Adipocyte (in vitro differentiated cells): Measurements from ENCODE around the gene MYL1.

Experiments
- DNase-seq: peaks from one replicate; pipeline ENCODE4 v3.0.0-alpha.2; 2015; ENCODE audit warnings: low read depth
- H3K27me3 ChIP-seq: replicated peaks from 2 replicates; pipeline ENCODE4 v1.7.0; 2013; ENCODE audit warnings: mild to moderate bottlenecking, low read length, moderate library complexity; ENCODE audit not compliant: control insufficient read depth, insufficient read depth
- H3K36me3 ChIP-seq: 2 replicates; pipeline ENCODE4 v1.7.0; 2013; ENCODE audit warnings: low read length, mild to moderate bottlenecking, moderate library complexity; ENCODE audit not compliant: control insufficient read depth, insufficient read depth, severe bottlenecking
- H3K4me1 ChIP-seq: 2 replicates; pipeline ENCODE4 v1.7.0; 2013; ENCODE audit warnings: mild to moderate bottlenecking, low read length, moderate library complexity; ENCODE audit not compliant: control insufficient read depth, insufficient read depth
- H3K4me3 ChIP-seq: 2 replicates; pipeline ENCODE4 v1.7.0; 2013; ENCODE audit warnings: mild to moderate bottlenecking, low read length, moderate library complexity
- H3K9ac ChIP-seq: 2 replicates; pipeline ENCODE4 v1.7.0; 2013; ENCODE audit warnings: mild to moderate bottlenecking, low read length, moderate library complexity
- H3K9me3 ChIP-seq: 2 replicates; pipeline ENCODE4 v1.7.0; 2013; ENCODE audit warnings: mild to moderate bottlenecking, low read length, moderate library complexity; ENCODE audit not compliant: control insufficient read depth

MYL1 gene

DNA sequence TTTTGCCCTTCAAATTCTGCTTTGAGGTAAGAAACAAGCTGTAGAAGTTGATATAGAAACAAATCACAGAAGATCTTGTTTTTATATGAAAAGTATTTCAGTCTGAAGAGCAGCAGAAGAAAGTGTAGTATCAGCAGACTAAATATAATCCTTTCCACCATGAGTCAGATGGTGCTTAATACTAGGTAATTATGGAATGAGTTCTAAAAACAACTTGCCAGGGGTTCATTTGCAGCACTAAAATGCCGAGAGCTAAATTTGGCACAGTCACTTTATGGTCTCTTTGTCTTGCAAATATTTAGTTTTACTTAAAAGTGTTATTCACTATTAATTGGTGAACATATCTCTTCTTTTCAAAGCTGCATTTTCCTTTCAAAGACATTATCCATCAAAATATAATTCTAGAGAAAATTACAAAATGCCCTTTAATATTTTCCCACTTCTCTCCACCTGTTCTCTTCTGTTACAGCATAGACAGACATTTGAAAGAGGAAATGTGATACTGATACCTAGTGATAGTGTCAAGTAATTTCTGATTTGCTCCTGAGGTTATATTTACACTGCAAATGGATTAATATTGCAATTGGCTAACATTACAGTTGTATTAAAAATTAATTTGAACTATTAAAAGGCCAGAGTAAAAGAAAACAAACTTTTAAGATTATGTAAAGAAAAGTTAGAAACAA, 5.3 kb downstream of the MYL1 start:
- no peaks in the 10 kb centered on the region for H3K4me1 ChIP-seq
- H3K4me3 ChIP-seq = no peak overlapping the region
- H3K36me3 ChIP-seq = no peaks in the 10 kb centered on the region
- no peaks in the 10 kb centered on the region for H3K9me3 ChIP-seq
- no peaks in the 10 kb centered on the region for H3K27me3 ChIP-seq
- no peak overlapping the region for H3K9ac ChIP-seq
- no peak for DNase-seq

DNA sequence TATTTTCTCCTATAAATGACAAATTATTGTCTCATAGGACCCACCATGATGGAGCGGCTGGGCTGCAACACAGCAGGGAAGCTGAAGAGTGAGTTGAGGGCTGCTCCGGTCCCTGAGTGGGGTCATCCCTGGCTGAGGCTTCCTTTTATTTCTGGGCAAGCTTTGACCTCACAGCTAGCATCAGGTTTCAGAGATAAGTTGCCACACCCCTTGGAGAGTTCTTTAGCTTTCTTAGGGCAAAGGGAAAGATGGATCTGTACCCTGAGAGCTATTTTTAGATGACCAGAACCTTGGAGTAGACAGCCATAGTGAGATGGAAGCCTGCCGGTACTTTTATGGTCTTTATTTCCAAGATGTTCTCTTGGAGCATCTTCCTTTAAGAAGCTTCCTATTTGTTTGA, 11.5 kb downstream of the MYL1 start:
- Histone ChIP-seq H3K9ac (no peak overlapping the region), H3K4me3 (no peak overlapping the region), H3K27me3 (no peaks in the 10 kb centered on the region), H3K9me3 (no peaks in the 10 kb centered on the region), H3K36me3 (no peaks in the 10 kb centered on the region), H3K4me1 (no peaks in the 10 kb centered on the region)
- DNase-seq = no peak

DNA sequence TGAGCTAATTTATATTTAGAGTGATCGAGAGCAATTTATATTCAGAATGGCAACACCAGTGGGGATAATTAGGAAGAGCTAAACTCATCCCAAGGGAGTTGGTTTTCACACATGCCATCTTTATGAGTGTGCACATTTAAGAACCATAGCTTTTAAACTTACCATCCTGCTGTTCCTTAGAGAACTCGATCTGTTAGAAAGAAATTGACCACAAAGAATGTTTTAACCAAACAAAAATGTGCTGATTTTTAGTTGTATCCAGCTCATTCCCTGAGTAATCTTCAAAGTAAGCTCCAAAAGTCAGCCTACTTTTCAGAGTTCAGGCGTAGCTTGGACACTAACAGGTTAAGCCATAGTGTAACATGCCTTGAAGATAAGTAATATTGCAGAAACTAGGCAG, 12.6 kb downstream of the MYL1 start:
- Histone ChIP-seq H3K4me3 (no peak overlapping the region), H3K4me1 (no peaks in the 10 kb centered on the region), H3K9me3 (no peaks in the 10 kb centered on the region), H3K9ac (no peak overlapping the region), H3K27me3 (no peaks in the 10 kb centered on the region), H3K36me3 (no peaks in the 10 kb centered on the region)
- peak; percentile 6 for DNase-seq

DNA sequence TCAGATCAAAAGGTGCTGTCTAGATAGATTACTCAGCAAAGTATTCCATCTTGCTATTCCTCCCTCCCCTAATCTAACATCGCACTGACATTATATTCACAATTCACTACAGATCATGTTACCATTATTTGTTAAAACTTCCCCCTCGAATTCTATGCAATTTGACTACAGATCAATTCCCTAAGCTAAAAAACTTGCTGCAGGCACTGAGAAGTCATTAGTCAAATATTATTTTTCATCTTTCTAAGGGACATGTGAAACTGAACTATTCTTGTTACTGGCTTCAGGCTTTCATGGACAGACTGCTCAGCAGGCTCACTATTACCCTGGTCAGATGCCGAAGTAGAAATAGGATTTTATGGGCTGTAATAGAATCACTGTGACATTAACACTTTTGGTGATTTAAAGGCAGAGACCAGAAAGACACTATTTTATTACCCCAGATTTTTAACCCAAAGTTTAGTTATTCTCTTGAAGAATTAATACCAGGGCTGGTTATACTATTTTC, 15.1 kb downstream of the MYL1 start:
- H3K4me3 ChIP-seq = no peak overlapping the region
- H3K4me1 ChIP-seq = no peaks in the 10 kb centered on the region
- no peaks in the 10 kb centered on the region for H3K27me3 ChIP-seq
- H3K9ac ChIP-seq = no peak overlapping the region
- no peaks in the 10 kb centered on the region for H3K9me3 ChIP-seq
- no peaks in the 10 kb centered on the region for H3K36me3 ChIP-seq
- DNase-seq = no peak

DNA sequence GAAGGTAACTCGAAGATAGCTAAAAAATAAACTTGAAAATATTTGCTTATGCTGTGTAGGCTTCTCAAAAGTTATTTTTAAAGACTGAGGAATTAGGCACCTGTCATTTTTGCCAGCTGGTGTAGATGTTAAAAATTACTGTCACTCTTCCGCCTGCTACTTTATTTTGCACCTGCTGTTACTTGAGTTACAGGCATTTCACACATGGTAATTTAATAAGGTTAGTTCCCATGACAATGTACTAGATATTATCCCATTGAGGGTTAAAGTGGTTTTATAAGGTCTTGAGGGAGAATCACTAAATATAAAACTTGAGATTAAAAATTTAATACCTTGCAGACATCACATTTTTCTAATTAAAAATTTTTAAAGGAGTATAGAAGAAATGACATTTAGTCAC, 26.6 kb downstream of the MYL1 start:
- peaks cover 7% of the 10 kb centered on the region for H3K9me3 ChIP-seq
- no peak overlapping the region for H3K4me3 ChIP-seq
- no peaks in the 10 kb centered on the region for H3K27me3 ChIP-seq
- H3K36me3 ChIP-seq = no peaks in the 10 kb centered on the region
- no peak overlapping the region for H3K9ac ChIP-seq
- DNase-seq = no peak
- H3K4me1 ChIP-seq = no peaks in the 10 kb centered on the region

DNA sequence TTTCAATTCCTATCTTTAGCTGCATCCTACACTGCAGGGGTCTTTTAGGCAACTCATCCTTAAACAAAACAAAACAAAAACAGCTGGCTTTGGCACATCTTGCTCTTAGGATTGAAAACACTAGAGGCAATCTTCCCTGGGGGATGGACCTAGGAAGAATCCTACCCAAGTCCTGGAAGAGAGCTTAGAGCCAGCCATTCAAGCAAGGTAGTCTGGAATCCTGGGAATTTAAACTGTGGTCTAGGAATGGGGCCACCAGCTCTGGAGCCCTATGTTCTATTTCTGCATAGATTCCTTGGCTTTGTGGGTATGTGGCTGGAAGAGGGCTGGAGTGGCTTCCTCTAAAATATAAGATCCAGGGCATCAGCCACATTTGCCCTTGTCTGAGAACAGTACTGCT, 27.7 kb downstream of the MYL1 start:
- no peaks in the 10 kb centered on the region for H3K4me1 ChIP-seq
- no peak for DNase-seq
- peaks cover 17% of the 10 kb centered on the region for H3K9me3 ChIP-seq
- no peak overlapping the region for H3K9ac ChIP-seq
- no peaks in the 10 kb centered on the region for H3K27me3 ChIP-seq
- H3K36me3 ChIP-seq = no peaks in the 10 kb centered on the region
- no peak overlapping the region for H3K4me3 ChIP-seq

DNA sequence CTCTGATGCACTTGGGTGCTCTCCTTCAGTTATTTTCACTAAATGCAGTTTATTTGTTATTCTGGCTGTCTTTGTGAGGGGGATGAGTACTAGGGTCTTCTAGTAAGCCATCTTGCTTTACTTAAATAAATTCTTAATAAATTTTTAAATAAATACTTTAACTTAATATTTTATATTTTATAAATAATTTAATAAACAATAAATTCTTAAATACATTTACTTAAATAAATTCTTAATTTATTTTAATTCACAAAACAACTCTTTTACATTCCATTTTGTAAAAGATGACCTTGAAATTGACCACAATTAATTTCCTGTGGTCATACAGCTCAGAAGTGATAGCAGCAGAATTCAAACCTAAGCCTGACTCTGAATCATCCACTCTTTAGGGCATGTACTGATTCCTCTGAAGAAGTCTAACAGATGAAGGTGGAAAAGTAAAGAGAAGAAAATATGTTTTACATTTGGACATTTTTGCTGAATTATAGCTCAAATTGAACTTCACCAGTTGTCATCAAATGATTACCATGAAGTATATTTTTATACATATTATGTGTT, 28.8 kb downstream of the MYL1 start:
- Histone ChIP-seq H3K4me1 (no peaks in the 10 kb centered on the region), H3K9me3 (peaks cover 17% of the 10 kb centered on the region), H3K27me3 (no peaks in the 10 kb centered on the region), H3K9ac (no peak overlapping the region), H3K4me3 (no peak overlapping the region), H3K36me3 (no peaks in the 10 kb centered on the region)
- no peak for DNase-seq

DNA sequence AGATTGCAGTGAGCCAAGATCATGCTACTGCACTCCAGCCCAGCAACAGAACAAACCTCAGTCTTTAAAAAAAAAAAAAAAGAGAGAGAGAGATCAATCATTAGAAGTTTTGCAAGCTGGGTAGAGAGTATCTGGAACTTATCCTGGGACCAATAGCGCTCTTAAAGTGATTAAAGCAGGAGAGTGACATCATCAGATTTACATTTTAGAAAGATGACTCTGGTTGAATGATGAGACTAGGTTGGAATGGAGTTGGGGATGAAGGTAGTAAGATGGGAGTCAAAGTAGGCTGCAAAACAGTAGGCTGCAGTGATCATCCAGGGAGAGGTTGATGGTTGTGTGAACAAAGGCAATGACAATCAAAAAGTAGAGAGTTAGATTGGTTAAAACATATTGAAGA, 37.8 kb downstream of the MYL1 start:
- no peak overlapping the region for H3K9ac ChIP-seq

DNA sequence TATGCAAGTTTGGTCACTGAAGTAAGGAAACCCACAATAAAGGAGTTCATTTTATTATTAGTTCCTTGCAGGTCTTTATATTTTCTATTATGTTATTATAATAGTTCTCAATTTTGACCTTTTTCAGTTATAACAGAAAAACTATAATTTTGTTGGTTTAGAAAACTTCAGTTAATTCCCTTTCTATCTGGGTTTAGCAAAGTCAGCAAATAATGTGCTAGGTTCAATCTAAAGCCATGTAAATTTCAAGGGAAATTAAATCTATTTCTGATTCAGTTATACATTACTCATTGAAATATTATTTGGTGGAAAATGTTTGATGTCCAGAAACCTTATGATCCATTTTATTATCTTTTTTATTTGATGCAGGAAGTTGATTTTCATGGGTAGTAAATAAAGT, 43.7 kb downstream of the MYL1 start:
- no peak for DNase-seq
- Histone ChIP-seq H3K36me3 (no peaks in the 10 kb centered on the region), H3K4me3 (no peak overlapping the region), H3K4me1 (no peaks in the 10 kb centered on the region), H3K9me3 (no peaks in the 10 kb centered on the region), H3K9ac (no peak overlapping the region), H3K27me3 (peaks cover 5% of the 10 kb centered on the region)

More for the DNA sequence above, 37.8 kb downstream of the MYL1 start:
- Histone ChIP-seq H3K4me3 (no peak overlapping the region), H3K36me3 (no peaks in the 10 kb centered on the region), H3K9me3 (no peaks in the 10 kb centered on the region), H3K4me1 (no peaks in the 10 kb centered on the region), H3K27me3 (no peaks in the 10 kb centered on the region)
- DNase-seq = no peak

DNA sequence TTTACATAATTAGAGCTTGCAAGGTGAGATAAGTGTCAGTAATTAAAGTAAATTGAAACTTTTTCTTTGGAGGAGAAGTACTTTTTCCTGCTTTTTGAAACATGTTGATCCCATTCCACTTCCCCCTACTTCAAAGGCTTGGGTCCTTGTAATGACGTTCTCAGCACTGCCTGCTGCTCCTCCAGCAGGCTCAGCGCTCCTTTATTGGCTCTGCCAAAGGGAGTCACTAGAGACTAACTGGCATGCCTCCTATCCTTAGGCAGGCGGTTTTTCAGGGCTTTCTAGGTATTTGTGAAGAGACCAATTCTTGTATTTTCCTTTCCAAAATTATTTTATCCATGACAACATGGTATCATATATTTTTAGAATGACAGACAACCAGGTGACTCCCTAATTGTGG, 45.8 kb downstream of the MYL1 start:
- no peak overlapping the region for H3K9ac ChIP-seq

DNA sequence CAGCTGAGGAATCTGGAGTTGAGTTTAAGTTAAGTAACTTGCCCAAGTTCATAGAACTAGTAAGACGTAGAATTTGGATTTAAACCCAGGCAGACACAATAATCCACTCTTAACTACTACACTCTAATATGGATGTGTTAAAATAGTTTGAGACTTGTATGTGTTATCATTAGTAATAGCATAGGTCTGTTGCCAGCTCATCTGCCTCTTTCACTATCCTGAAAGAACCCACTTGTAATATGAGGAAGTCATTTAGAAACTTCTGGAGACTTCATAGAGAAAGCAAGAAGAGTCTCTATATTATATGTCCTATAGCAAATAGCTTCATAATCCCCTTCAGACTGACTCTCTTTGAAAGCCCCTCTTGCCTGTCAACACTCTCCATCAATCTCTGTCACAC, 46.7 kb downstream of the MYL1 start:
- no peak for DNase-seq
- Histone ChIP-seq H3K9me3 (no peaks in the 10 kb centered on the region), H3K4me3 (no peak overlapping the region), H3K27me3 (peaks cover 5% of the 10 kb centered on the region), H3K36me3 (no peaks in the 10 kb centered on the region), H3K9ac (no peak overlapping the region), H3K4me1 (no peaks in the 10 kb centered on the region)

More for the DNA sequence above, 45.8 kb downstream of the MYL1 start:
- Histone ChIP-seq H3K4me1 (no peaks in the 10 kb centered on the region), H3K36me3 (no peaks in the 10 kb centered on the region), H3K4me3 (no peak overlapping the region), H3K9me3 (no peaks in the 10 kb centered on the region), H3K27me3 (peaks cover 5% of the 10 kb centered on the region)
- no peak for DNase-seq

DNA sequence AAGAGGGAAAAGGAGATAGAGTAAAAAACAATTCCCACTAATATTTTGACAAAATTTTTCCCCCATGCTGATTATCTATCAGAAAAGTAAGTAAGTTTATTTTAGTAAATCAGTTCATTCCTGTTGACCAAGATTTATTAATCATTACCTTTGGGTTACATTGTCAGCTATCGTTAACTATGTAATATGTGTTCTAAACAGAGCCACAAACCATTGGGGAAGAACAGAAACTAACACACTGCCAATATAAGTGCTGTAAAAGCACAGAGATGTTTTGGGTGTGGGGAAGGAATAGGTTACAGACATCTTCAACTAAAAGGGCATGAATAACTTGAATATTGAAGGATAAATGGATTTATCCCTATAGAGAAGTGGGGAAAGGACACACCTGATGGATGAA, 47.3 kb downstream of the MYL1 start:
- no peak for DNase-seq
- Histone ChIP-seq H3K36me3 (no peaks in the 10 kb centered on the region), H3K9me3 (no peaks in the 10 kb centered on the region), H3K4me3 (no peak overlapping the region), H3K27me3 (peaks cover 5% of the 10 kb centered on the region), H3K4me1 (no peaks in the 10 kb centered on the region), H3K9ac (no peak overlapping the region)
